ENCODE measurements around the gene ORMDL2.

Gene ORMDL2

GRCh38 chr12:55820679-55821078, 2.8 kb downstream of the ORMDL2 start:
- Mint-ChIP-seq H3K4me1 (peaks cover 20% of the 10 kb centered on the region), H3K4me3 (peak overlapping the region; percentile 15 to 37 (median 27)), H3K36me3 (ENCODE audit: low read depth) (peaks cover 42% of the 10 kb centered on the region), H3K27ac (no peak overlapping the region), H3K27me3 (ENCODE audit: low read depth) (no peaks in the 10 kb centered on the region), H3K9me3 (no peaks in the 10 kb centered on the region)
- peak in 1 of 3 experiments; percentile 15 for TF ChIP-seq CTCF (IDR thresholded peaks at IDR 0.05; ENCODE audit: unreplicated experiment in 3 of 3)

GRCh38 chr12:55822228-55822627, 4.4 kb downstream of the ORMDL2 start:
- H3K27me3 Mint-ChIP-seq (ENCODE audit: low read depth), result no peaks in the 10 kb centered on the region

GRCh38 chr12:55823419-55823818, 5.6 kb downstream of the ORMDL2 start:
- H3K36me3 Mint-ChIP-seq (ENCODE audit: low read depth), result peaks cover 58% of the 10 kb centered on the region
- TF ChIP-seq CTCF (IDR thresholded peaks at IDR 0.05; ENCODE audit: unreplicated experiment in 3 of 3), result no peak
- H3K27me3 Mint-ChIP-seq (ENCODE audit: low read depth), result no peaks in the 10 kb centered on the region
- peak overlapping the region in 1 of 3 experiments; percentile 48 for H3K4me3 Mint-ChIP-seq
- H3K27ac Mint-ChIP-seq, result peak overlapping the region; percentile 61 to 64 (median 62)
- H3K9me3 Mint-ChIP-seq, result no peaks in the 10 kb centered on the region
- peaks cover 40% of the 10 kb centered on the region for H3K4me1 Mint-ChIP-seq

More at GRCh38 chr12:55822228-55822627, 4.4 kb downstream of the ORMDL2 start:
- Mint-ChIP-seq H3K27ac (peak overlapping the region; percentile 38 to 76 (median 55)), H3K4me3 (peak overlapping the region in 2 of 3 experiments; percentile 39 to 55), H3K9me3 (no peaks in the 10 kb centered on the region), H3K4me1 (peaks cover 28% of the 10 kb centered on the region), H3K36me3 (ENCODE audit: low read depth) (peaks cover 47% of the 10 kb centered on the region)
- peak; percentile 25 to 38 (median 32) for TF ChIP-seq CTCF (IDR thresholded peaks at IDR 0.05; ENCODE audit: unreplicated experiment in 3 of 3)

GRCh38 chr12:55824726-55825125, 6.9 kb downstream of the ORMDL2 start:
- Mint-ChIP-seq H3K4me1 (peaks cover 38% of the 10 kb centered on the region), H3K36me3 (ENCODE audit: low read depth) (peaks cover 52% of the 10 kb centered on the region), H3K4me3 (peak overlapping the region; percentile 15 to 41 (median 17)), H3K27me3 (ENCODE audit: low read depth) (no peaks in the 10 kb centered on the region), H3K27ac (peak overlapping the region; percentile 51 to 79 (median 64)), H3K9me3 (no peaks in the 10 kb centered on the region)
- no peak for TF ChIP-seq CTCF (IDR thresholded peaks at IDR 0.05; ENCODE audit: unreplicated experiment in 3 of 3)

GRCh38 chr12:55827806-55828205, 10.0 kb downstream of the ORMDL2 start:
- no peak for TF ChIP-seq CTCF (IDR thresholded peaks at IDR 0.05; ENCODE audit: unreplicated experiment in 3 of 3)
- H3K36me3 Mint-ChIP-seq (ENCODE audit: low read depth), result peaks cover 30% of the 10 kb centered on the region

GRCh38 chr12:55828357-55828756, 10.5 kb downstream of the ORMDL2 start:
- Mint-ChIP-seq H3K4me1 (peaks cover 50% of the 10 kb centered on the region), H3K4me3 (peak overlapping the region; percentile 97 to 99 (median 98)), H3K9me3 (no peaks in the 10 kb centered on the region), H3K27me3 (ENCODE audit: low read depth) (no peaks in the 10 kb centered on the region), H3K27ac (peak overlapping the region; percentile 23 to 99 (median 98)), H3K36me3 (ENCODE audit: low read depth) (peaks cover 25% of the 10 kb centered on the region)
- no peak for TF ChIP-seq CTCF (IDR thresholded peaks at IDR 0.05; ENCODE audit: unreplicated experiment in 3 of 3)

More at GRCh38 chr12:55827806-55828205, 10.0 kb downstream of the ORMDL2 start:
- Mint-ChIP-seq H3K27ac (peak overlapping the region; percentile 23 to 99 (median 98)), H3K4me3 (peak overlapping the region; percentile 97 to 99 (median 98)), H3K4me1 (peaks cover 53% of the 10 kb centered on the region), H3K27me3 (ENCODE audit: low read depth) (no peaks in the 10 kb centered on the region), H3K9me3 (no peaks in the 10 kb centered on the region)

Measured in nephron (organoid).